Naive B cell (primary cell): Measurements from ENCODE around the gene IL18R1. TPM values are rescaled to one million over a fixed set of nuclear protein-coding genes. Genes with fewer than 3 reads are reported as not detected.

Experiments
- ATAC-seq, 2 donors: fragments of 150-1000 bp; cut with Tn5 transposase; 2 replicates each; pipeline ENCODE4 v1.10.0; 2021; ENCODE audit warnings: low read depth in 2 of 2, mild to moderate bottlenecking in 2 of 2, moderate library complexity in 2 of 2
- DNase-seq: peaks from one replicate; pipeline ENCODE4 v3.0.0; 2022
- H3K27ac Mint-ChIP-seq, 6 donors: one replicate each; pipeline ENCODE4 v1.8.0; 2020 to 2022; ENCODE audit warnings: mild to moderate bottlenecking in 6 of 6, mixed read lengths in 6 of 6, moderate library complexity in 5 of 6, inconsistent platforms in 2 of 6
- H3K27me3 Mint-ChIP-seq, 3 donors: one replicate each; pipeline ENCODE4 v1.8.0; 2021 to 2022; ENCODE audit warnings: mixed read lengths in 3 of 3, mild to moderate bottlenecking in 1 of 3
- H3K36me3 Mint-ChIP-seq, 2 donors: one replicate each; pipeline ENCODE4 v1.8.0; 2020 to 2022; ENCODE audit warnings: mixed read lengths in 2 of 2, inconsistent platforms in 1 of 2, mild to moderate bottlenecking in 1 of 2
- H3K4me1 Mint-ChIP-seq, 3 donors: one replicate each; pipeline ENCODE4 v1.8.0; 2020 to 2022; ENCODE audit warnings: mixed read lengths in 3 of 3, inconsistent platforms in 1 of 3, mild to moderate bottlenecking in 1 of 3, moderate library complexity in 1 of 3
- H3K4me3 Mint-ChIP-seq, 8 donors: one replicate each; pipeline ENCODE4 v1.8.0; 2020 to 2022; ENCODE audit warnings: mild to moderate bottlenecking in 8 of 8, mixed read lengths in 8 of 8, moderate library complexity in 8 of 8, inconsistent platforms in 2 of 8
- H3K9me3 Mint-ChIP-seq, 7 donors: one replicate each; pipeline ENCODE4 v1.8.0; 2020 to 2022; ENCODE audit warnings: mixed read lengths in 7 of 7, mild to moderate bottlenecking in 5 of 7, inconsistent platforms in 2 of 7, moderate library complexity in 1 of 7
- polyA plus RNA-seq, 6 donors: library from polyadenylated mRNA; unstranded; fragments of 300-500 nt; fragmentation: Illumina TruSeq; gene quantifications; one replicate each; pipeline ENCODE4 v1.2.3, GENCODE V29; 2021; ENCODE audit warnings: low read depth in 6 of 6

The IL18R1 gene
- polyA plus RNA-seq, 6 donors from 2014 or later, result 0.15 to 1.7 (median 0.32) TPM; not detected in 1

DNA sequence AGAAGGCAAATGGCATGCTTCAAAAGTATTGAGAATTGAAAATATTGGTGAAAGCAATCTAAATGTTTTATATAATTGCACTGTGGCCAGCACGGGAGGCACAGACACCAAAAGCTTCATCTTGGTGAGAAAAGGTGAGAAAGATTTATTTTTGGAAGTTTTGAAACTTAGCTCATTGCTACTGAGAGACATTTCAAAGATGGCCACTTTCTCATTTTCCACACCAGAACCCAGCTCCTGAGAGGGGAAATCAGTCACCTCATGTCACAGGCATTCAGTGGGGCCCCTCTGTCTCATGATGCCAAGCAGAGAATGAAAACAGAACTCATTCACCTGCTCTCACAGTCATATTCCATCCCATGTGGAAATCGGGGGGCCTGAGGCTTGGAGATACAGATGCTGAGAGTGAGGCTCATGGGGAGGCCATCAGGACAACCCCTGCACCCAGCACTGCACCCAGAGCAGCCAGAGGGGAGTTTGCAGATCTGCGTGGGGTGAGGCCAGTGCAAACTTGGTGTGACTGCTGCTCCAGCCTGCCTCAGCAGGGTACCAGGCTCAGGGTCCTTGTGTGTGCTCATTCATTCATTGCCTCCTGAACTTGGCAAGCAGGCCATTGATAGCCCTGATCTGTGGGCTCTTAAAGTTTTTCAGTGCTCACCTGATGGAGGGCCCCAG, 31.4 kb downstream of the IL18R1 start:
- H3K36me3 Mint-ChIP-seq, result peaks cover 12 to 19% of the 10 kb centered on the region in 2 donors
- H3K4me3 Mint-ChIP-seq, result no peak overlapping the region
- no peaks in the 10 kb centered on the region for H3K4me1 Mint-ChIP-seq
- DNase-seq (no peak), ATAC-seq (no peak)
- no peak overlapping the region for H3K27ac Mint-ChIP-seq
- peaks cover 5 to 24% (median 20%) of the 10 kb centered on the region in 7 donors for H3K9me3 Mint-ChIP-seq
- no peaks in the 10 kb centered on the region for H3K27me3 Mint-ChIP-seq

DNA sequence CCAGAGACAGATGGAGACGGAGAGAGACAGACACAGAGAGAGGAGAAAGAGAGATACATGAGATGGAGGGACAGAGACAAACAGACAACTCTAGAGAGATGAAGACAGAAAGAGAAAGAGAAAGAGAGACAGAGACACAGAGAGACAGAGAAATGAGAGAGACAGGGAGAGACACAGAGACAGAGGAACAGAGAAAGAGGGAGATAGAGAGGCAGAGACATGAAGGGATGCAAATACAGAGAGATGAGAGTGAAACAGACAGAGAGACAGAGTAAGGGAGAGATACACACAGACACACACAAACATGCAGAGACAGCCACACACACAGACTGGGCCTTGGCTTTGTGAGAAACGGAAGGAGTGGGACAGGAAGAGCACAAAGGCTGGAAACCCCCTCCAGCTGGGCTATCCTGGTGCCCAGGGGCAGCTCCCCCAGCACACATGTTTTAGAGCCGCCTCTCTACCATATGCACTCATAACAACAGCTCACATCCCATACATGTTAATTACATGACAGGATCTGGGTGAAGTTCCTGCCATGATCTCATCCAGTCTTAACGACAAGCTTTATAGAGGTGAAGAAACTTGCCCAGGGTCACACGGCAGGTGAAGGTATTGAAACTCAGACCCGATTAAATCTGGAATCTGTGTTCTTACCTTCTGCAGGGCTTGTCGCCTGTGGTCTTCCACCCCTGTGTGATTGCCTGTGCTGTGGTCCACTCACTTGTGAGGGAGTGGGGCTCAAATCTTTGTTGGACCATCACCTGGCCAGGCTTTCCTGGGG, 32.4 kb downstream of the IL18R1 start:
- ATAC-seq, result no peak
- DNase-seq, result no peak
- H3K4me1 Mint-ChIP-seq, result no peaks in the 10 kb centered on the region
- H3K27ac Mint-ChIP-seq, result peak overlapping the region in 1 of 6 donors; percentile 1
- H3K36me3 Mint-ChIP-seq, result peaks cover 12 to 19% of the 10 kb centered on the region in 2 donors
- H3K27me3 Mint-ChIP-seq, result no peaks in the 10 kb centered on the region
- H3K4me3 Mint-ChIP-seq, result no peak overlapping the region
- H3K9me3 Mint-ChIP-seq, result peaks cover 5 to 21% (median 16%) of the 10 kb centered on the region in 7 donors

DNA sequence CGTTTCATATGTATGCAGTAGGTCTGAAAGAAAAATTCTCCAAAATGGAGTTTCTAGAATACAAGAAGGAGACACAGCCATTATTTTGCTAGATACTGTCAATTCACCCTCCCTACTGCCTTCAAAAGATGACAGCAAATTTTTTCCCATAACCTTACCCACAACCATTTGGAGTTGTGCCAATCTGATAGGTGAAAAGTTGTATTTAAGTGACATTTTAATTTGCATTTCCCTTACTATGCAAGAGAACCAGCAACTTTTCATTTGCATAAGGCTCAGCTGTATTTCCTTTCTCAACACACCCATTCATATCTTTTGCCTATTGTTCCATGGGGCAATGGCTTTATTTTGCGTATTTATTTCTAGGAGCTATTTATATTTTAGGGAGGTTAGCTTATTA, 36.0 kb downstream of the IL18R1 start:
- DNase-seq (no peak), ATAC-seq (no peak)
- no peaks in the 10 kb centered on the region for H3K4me1 Mint-ChIP-seq
- H3K27me3 Mint-ChIP-seq, result peaks cover 0 to 5% (median 0%) of the 10 kb centered on the region in 3 donors
- no peaks in the 10 kb centered on the region for H3K36me3 Mint-ChIP-seq
- H3K4me3 Mint-ChIP-seq, result no peak overlapping the region
- H3K9me3 Mint-ChIP-seq, result no peaks in the 10 kb centered on the region
- no peak overlapping the region for H3K27ac Mint-ChIP-seq

DNA sequence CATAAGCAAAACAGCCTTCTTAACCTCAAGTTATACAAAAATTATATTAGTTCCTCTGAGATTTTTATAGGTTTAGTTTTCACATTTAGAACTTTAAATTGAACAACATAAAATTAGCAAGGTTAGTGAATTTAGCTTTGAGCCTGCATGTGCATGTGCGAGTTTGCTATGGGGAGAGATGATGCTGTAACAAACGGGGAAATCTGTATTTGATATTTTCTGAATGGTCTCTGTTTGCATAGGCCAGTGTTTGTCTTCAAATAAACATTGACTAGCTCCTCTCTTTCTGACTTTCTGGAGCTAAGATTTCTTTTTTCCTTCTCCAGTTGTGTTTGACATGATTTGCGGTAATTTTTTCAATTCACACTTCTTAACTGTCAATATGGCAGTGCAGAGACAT, 36.5 kb downstream of the IL18R1 start:
- ATAC-seq (no peak), DNase-seq (no peak)
- no peak overlapping the region for H3K4me3 Mint-ChIP-seq
- no peaks in the 10 kb centered on the region for H3K9me3 Mint-ChIP-seq
- no peak overlapping the region for H3K27ac Mint-ChIP-seq
- H3K36me3 Mint-ChIP-seq, result no peaks in the 10 kb centered on the region
- H3K27me3 Mint-ChIP-seq, result peaks cover 0 to 5% (median 0%) of the 10 kb centered on the region in 3 donors
- no peaks in the 10 kb centered on the region for H3K4me1 Mint-ChIP-seq

DNA sequence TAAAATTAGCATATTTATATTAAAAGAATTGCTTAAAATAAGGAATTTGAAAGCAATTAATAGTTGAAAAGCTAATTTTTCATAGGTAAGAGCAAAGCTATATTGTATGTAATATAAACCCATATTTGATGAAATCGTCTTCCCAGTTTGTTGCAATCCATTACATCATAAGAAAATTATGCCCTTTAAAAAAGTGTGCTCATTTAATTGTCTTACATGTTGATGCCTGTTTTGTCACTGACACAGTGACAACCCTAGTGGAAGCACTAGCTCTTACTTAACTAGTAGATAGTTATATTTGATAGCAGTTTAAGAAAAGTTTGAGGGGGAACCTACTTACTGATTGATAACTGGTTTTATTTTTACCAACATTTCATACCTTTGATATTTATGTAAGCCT, 37.3 kb downstream of the IL18R1 start:
- Mint-ChIP-seq H3K4me3 (no peak overlapping the region), H3K27ac (no peak overlapping the region), H3K9me3 (no peaks in the 10 kb centered on the region), H3K4me1 (no peaks in the 10 kb centered on the region), H3K36me3 (no peaks in the 10 kb centered on the region), H3K27me3 (peaks cover 0 to 5% (median 0%) of the 10 kb centered on the region in 3 donors)
- ATAC-seq (no peak), DNase-seq (no peak)

DNA sequence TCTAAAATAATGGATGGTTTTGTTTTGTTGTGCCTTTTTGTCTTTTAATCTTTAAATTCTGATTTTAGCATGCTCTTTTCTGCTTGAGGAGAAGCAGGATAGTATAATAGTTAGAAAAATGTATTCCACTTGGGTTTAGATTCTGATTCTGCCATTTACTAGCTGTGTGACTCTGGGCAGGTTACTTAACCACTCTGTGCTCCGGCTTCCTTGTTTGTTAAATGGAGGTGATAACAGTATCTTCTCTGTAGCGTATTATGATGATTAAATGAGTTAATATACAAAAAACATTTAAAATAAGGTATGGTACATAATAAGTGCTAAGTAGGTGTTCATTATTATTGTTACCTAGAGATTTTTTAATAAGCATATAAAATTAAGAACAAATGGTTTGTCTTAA, 40.4 kb downstream of the IL18R1 start:
- Mint-ChIP-seq H3K9me3 (no peaks in the 10 kb centered on the region), H3K36me3 (no peaks in the 10 kb centered on the region), H3K27me3 (peaks cover 0 to 5% (median 0%) of the 10 kb centered on the region in 3 donors), H3K4me3 (no peak overlapping the region), H3K4me1 (no peaks in the 10 kb centered on the region), H3K27ac (no peak overlapping the region)
- DNase-seq (no peak), ATAC-seq (no peak)

DNA sequence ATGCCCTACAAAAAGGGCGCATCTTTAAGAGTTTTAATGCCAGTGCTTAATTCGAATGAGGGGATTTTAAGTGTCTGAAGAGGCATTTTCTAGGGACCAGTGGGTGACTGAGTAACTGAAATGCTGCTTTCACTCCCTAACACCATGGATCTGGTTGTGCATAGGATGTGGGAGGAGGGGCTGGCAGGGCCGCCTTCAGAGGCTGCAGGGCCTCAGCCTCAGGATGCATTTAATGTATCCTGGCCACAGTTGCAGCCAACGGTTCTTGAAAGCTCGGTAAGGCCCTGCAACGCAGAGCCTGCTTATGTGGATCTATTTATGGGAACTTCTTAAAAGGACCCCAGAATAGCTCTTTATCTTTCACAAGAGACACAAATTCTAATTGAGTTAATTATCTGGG, 41.6 kb downstream of the IL18R1 start:
- DNase-seq (no peak), ATAC-seq (no peak)
- Mint-ChIP-seq H3K9me3 (no peaks in the 10 kb centered on the region), H3K27me3 (peaks cover 0 to 5% (median 0%) of the 10 kb centered on the region in 3 donors), H3K4me3 (no peak overlapping the region), H3K36me3 (no peaks in the 10 kb centered on the region), H3K4me1 (no peaks in the 10 kb centered on the region), H3K27ac (no peak overlapping the region)

DNA sequence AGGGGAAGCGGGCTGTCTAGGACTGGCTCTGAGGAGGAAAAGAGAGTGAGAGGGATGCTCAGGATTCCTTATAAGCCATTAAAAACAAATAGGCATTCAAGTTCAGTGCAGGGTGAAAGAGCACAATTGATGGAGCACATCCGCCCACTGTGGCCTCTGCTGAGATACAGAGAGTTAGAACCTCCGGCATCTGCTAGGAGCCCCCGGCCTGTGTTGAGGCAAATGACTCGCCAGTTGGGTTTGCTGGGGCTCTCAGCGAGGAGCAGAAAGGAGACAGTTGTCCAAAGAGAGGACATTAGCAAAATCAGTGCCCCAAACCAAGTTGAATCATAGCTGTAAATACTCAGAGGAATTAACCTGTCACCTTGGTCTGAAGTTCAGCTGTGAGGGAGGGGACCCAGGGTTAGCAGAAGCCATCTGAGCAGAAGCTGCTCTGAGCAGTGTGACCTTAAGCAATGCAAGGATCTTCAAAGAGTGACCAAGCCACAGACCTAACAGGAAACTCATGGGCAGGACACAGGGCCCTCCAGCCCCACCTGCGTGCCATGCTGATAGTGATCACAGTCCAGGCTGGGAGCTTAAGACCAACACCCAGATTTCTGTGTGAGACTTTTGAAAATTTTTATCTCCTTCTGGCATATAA, 44.0 kb downstream of the IL18R1 start:
- Mint-ChIP-seq H3K36me3 (no peaks in the 10 kb centered on the region), H3K4me3 (no peak overlapping the region), H3K4me1 (no peaks in the 10 kb centered on the region), H3K27me3 (no peaks in the 10 kb centered on the region), H3K27ac (peak overlapping the region in 1 of 6 donors; percentile 78), H3K9me3 (no peaks in the 10 kb centered on the region)
- ATAC-seq (no peak), DNase-seq (no peak)

DNA sequence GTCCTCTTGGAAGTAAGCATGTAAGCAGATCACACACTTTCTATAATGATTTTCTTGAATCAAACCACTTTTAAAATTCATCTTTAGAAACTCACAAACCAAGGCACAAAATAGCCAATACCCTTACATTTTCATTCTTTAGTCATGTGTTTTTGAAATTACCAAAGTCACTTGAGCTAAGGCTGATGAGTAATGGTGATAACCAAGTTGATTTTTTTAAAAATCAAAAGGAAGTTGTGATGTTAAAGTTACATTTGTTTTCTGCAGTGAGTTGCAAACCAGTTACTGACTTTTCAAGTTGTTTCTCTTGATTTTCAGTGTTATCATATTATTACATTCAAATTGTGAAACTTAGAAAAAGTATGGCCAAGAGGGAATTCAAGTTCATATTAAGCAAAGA, 45.9 kb downstream of the IL18R1 start:
- no peak overlapping the region for H3K4me3 Mint-ChIP-seq
- ATAC-seq, result no peak
- H3K4me1 Mint-ChIP-seq, result no peaks in the 10 kb centered on the region
- H3K36me3 Mint-ChIP-seq, result no peaks in the 10 kb centered on the region
- H3K27me3 Mint-ChIP-seq, result no peaks in the 10 kb centered on the region
- no peaks in the 10 kb centered on the region for H3K9me3 Mint-ChIP-seq
- no peak overlapping the region for H3K27ac Mint-ChIP-seq
- DNase-seq, result no peak

DNA sequence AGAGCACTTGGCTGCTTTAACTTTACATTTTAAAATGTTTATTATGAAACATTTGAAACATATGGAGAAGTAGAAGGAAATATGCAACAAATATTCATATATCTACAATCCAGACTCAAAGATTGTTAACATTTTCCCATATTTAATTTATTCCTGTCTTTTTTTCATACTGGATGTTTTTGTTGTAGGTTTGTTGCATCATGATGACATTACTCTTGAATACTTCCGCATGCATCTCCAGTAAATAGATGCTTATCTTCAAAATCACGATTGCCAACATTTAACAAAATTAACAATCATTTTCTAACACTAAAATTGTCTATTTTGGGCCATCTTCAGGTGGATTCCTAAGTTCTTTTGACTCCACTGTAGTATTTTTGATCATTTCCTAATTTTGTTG, 46.3 kb downstream of the IL18R1 start:
- Mint-ChIP-seq H3K27me3 (no peaks in the 10 kb centered on the region), H3K9me3 (no peaks in the 10 kb centered on the region), H3K36me3 (no peaks in the 10 kb centered on the region), H3K4me1 (no peaks in the 10 kb centered on the region), H3K27ac (no peak overlapping the region), H3K4me3 (no peak overlapping the region)
- no peak for ATAC-seq
- no peak for DNase-seq

DNA sequence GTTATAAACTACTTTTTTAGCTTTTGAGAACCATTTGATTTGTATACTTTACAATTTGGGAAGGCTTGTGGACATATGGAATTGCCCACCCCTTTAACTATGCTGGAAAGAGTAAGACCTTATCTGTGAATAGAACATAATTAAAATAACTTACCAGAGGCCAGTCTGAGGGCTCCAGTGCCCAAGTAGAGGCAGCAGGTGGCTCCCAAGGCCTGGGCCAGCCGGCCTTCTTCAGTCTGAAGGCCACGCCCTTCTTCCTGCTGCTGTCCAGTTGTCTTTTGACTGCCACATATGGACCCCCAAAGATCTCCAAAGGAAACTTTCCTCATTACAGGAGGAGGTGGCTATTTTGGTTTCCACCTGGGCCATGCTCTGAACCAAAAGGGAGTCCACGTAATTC, 55.4 kb downstream of the IL18R1 start:
- ATAC-seq, result no peak
- Mint-ChIP-seq H3K27ac (no peak overlapping the region), H3K27me3 (peaks cover 0 to 15% (median 10%) of the 10 kb centered on the region in 3 donors), H3K4me1 (no peaks in the 10 kb centered on the region), H3K4me3 (no peak overlapping the region), H3K36me3 (peaks cover 0 to 11% of the 10 kb centered on the region in 2 donors), H3K9me3 (peaks cover 0 to 31% (median 4%) of the 10 kb centered on the region in 7 donors)
- DNase-seq, result no peak

DNA sequence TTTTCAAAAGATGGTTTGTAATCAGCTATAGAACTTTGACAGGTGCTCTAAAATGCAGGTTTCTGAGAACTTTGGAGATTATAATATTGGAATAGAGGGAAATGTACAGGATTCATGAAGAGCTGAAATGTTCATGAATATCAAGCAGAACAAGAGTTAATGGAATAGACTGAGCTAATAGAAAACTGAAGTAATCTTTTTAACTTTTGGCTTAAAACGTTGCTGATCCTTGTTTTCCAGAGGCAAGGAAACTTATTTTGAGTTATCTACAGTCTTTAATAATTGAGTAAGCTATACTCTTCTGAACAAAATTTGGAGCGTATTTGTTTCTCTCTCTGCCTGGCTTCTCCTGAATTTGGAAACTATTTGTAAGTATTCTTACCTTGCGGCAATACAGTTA, 56.6 kb downstream of the IL18R1 start:
- Mint-ChIP-seq H3K27ac (peak overlapping the region in 1 of 6 donors; percentile 72), H3K4me3 (no peak overlapping the region), H3K36me3 (peaks cover 0 to 11% of the 10 kb centered on the region in 2 donors), H3K4me1 (peaks cover 0 to 2% (median under 1%) of the 10 kb centered on the region in 3 donors), H3K9me3 (peaks cover 0 to 31% (median 4%) of the 10 kb centered on the region in 7 donors), H3K27me3 (peaks cover 0 to 15% (median 10%) of the 10 kb centered on the region in 3 donors)
- no peak for DNase-seq
- ATAC-seq, result no peak

DNA sequence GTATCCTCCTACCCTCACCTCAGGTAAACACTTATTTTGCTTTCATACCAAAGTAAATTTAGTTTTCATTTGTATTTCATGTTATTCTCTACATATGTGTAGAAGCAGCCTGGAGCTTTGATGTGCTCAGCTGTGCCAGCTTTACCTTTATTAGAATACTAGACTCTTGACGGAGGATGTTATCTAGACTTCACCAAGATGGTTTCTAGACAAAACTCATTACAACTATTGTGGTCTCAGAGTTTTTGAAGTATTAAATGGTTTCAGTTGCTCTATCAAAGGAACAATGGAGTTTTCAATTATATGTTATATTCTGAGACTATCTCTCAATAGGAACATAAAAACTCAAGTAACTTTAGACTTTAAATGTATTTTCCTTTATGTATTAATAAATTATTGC, 62.4 kb downstream of the IL18R1 start:
- Mint-ChIP-seq H3K27ac (peak overlapping the region in 3 of 6 donors; percentile 31 to 69 (median 58)), H3K27me3 (peaks cover 0 to 7% (median 4%) of the 10 kb centered on the region in 3 donors), H3K4me1 (peaks cover 14 to 18% (median 18%) of the 10 kb centered on the region in 3 donors), H3K4me3 (peak overlapping the region in 2 of 8 donors; percentile 1 to 2), H3K9me3 (peaks cover 0 to 6% (median 0%) of the 10 kb centered on the region in 7 donors), H3K36me3 (no peaks in the 10 kb centered on the region)
- ATAC-seq (no peak), DNase-seq (no peak)
